HG02571 (cell line): ENCODE measurements around the gene TMEM109.
A peak's percentile ranks its signal among the peaks of the same experiment; 100 is the strongest.

Source experiments
- ATAC-seq: cut with Tn5 transposase; IDR thresholded peaks from one replicate; pipeline ENCODE4 v1.9.1; 2021; ENCODE audit warnings: mild to moderate bottlenecking, moderate library complexity; ENCODE audit not compliant: unreplicated experiment

TMEM109 gene

GRCh38 chr11:60878245-60879101 is 35.5 kb upstream of the TMEM109 start:
- ATAC-seq, result no peak

GRCh38 chr11:60879104-60879503 is 34.9 kb upstream of the TMEM109 start:
- no peak for ATAC-seq

GRCh38 chr11:60879971-60880588 is 33.9 kb upstream of the TMEM109 start:
- no peak for ATAC-seq

GRCh38 chr11:60880643-60881282 is 33.2 kb upstream of the TMEM109 start:
- ATAC-seq, result no peak

GRCh38 chr11:60887556-60887955 is 26.4 kb upstream of the TMEM109 start:
- no peak for ATAC-seq

GRCh38 chr11:60889869-60890311 is 24.1 kb upstream of the TMEM109 start:
- ATAC-seq, result no peak

- no peak for ATAC-seq
These were observed 23.3 kb upstream of the TMEM109 start for GRCh38 chr11:60890696-60891095.

- ATAC-seq, result no peak
These were observed 22.7 kb upstream of the TMEM109 start for GRCh38 chr11:60891103-60891741.

- ATAC-seq, result no peak
These were observed 18.3 kb upstream of the TMEM109 start for GRCh38 chr11:60895687-60896086.

- ATAC-seq, result no peak
These were observed 16.5 kb upstream of the TMEM109 start for GRCh38 chr11:60897496-60897895.

- ATAC-seq, result no peak
These were observed 14.7 kb upstream of the TMEM109 start for GRCh38 chr11:60899046-60899936.

GRCh38 chr11:60899977-60900376 is 14.0 kb upstream of the TMEM109 start:
- ATAC-seq, result no peak

GRCh38 chr11:60900673-60901404 is 13.1 kb upstream of the TMEM109 start:
- ATAC-seq, result no peak

- no peak for ATAC-seq
These were observed 11.3 kb upstream of the TMEM109 start for GRCh38 chr11:60902625-60903024.

GRCh38 chr11:60905047-60905446 is 8.9 kb upstream of the TMEM109 start:
- ATAC-seq, result no peak

- ATAC-seq, result no peak
These were observed 8.3 kb upstream of the TMEM109 start for GRCh38 chr11:60905551-60906113.

GRCh38 chr11:60906132-60906972 is 7.6 kb upstream of the TMEM109 start, which contains the start of gene PRPF19:
Gene PRPF19 (minus strand): TSS chr11:60906585. CDS start chr11:60906382, 203 bp downstream.
- peak; percentile 74 for ATAC-seq

GRCh38 chr11:60908803-60909202 is 5.2 kb upstream of the TMEM109 start:
- ATAC-seq, result no peak
